Activated naive CD4-positive, alpha-beta T cell treated with anti-CD3 and anti-CD28 coated beads, Interleukin-2, amount 50 U/mL, for 16 hours (primary cell): ENCODE results near the gene GRM7.

ENCODE experiments used
- DNase-seq: peaks from one replicate; pipeline ENCODE4 v3.0.0-alpha.2; 2020

Gene GRM7

DNA sequence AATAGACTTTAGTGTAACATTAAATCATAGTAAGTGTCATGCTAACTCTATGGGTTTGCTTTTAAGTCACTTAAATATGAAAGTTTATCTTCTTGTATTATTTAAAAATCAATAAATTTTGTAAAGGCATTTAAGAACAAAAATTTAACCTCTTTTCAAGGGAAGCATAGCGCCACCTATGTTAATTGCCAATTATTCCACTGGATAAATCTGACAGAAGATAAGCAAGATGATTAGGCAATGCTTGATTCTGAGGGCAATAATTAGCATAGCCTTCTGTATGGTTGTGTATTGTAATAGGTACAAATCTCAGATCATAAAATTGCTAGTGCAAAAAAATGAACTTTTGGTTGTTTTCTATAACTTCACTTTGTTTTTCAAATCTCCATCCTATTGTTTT lies 560.1 kb downstream of the GRM7 start:
- DNase-seq = no peak

DNA sequence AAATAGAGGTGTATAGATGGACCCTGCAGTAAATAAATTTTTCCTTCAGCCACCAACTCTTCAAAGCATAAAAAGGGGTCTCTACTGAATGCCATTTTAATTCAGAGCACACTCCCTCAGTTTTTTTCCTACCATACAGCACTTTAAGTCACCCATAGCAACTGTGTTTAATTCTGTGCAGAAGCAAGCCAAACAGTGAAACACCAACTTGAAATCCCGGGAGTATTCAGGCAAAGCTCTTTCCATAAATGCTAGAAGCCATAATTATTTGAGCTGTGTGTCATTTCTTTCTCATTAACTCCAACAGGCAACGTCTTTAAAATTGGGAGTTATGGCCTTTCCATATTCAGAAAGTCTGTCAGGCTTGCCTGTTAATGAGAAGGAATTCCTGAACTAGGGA lies 562.1 kb downstream of the GRM7 start:
- DNase-seq = no peak

DNA sequence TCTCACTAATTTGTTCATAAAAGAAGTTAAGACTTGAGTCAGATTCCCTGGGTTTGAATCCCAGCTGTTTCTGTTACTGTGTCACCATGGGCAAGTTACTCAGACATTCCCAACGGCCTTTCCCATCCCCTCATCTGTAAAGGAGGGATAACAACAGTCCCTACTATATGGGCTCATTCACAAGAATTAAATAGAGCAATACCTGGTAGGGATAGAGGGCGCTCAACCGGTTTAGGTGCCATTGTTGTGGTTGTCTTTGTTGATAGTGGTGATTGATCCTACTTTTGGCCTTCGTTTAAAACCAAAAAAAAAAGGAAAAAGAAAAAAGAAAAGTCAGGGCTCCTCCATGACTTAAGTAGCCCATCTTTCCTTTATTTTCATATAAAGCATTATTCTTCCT lies 563.1 kb downstream of the GRM7 start:
- no peak for DNase-seq

DNA sequence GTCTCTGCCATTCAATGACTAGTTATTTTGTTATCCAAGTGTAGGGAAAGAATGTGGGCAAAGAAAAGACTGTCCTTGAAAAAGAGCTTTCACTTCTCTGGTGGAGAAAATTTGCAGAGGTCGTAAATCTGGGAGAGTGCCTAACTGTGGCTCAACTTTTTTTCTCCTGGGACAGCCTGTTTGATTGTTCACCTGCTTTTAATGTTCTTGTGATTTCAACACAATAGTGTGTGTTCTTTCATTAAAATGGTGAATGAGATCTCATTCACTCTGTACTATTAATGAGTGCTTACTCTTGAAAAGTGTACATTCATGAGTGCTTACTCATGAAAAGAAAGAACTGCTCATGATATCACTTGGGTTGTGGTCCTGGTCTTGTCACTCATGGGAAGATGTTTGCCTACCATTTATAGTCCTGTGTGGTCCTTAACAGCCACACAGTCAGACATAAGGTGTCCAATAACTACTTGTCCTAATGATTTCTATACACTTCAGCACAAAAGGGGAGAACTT lies 567.3 kb downstream of the GRM7 start:
- DNase-seq = no peak

DNA sequence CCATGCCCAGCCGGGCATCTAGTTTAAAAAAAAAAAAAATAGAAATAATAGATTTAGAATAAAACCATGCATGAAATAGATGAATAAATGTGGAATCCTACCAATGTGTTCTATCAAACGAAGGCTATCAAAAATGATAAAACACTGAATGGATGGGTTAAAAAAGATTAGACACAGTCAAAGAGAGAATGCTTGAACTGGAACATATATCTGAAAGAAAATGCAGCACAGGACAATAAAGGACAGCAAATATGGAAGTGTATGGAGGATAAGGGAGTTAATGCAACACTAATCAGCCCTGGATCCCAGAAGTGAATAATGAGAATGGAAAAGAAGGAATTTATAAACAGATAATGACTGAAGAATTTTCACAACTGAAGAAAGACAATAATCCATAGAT lies 571.7 kb downstream of the GRM7 start:
- no peak for DNase-seq

DNA sequence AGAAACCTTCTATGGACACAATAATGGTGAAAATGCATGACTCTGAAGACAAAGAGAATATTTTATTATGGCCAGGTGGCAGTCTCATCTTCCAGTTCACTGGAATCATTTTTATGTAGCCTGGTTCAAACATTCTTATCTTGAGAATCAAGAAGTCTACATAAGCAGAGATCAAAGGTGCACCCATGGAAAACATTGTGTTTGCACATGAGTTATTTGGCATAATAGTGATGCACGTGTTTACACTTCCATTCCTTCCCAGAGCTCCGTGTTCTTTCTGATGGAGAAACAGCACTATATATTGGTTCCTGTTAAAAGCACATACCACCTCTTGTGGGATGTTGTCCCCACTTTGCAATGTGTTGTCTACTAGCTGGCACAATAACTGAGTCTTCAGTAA lies 572.2 kb downstream of the GRM7 start:
- DNase-seq = no peak

GRCh38 chr3:7436542-7436941 lies 575.6 kb downstream of the GRM7 start:
- no peak for DNase-seq

GRCh38 chr3:7437231-7437630 lies 576.3 kb downstream of the GRM7 start:
- DNase-seq = no peak

GRCh38 chr3:7439101-7439680 lies 578.3 kb downstream of the GRM7 start:
- DNase-seq = no peak

DNA sequence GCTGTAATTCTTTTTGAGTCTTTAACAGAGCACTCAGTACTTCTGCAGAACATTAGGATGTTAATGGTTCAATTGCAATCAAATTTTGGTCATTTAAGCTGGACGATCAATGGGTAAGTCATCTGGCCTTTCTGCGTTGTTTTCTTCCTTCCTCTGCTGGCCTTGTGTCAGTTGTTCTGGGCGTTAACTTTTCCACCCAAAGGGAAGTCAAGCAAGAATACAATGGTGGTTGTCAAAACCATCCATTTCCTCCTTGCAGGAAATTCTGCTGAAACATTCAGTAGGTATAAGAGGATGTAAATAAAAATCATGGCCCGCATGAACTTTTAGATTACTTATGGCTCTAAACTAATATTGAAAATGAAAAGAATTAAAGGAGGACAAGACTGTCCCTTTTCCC lies 584.0 kb downstream of the GRM7 start:
- no peak for DNase-seq

DNA sequence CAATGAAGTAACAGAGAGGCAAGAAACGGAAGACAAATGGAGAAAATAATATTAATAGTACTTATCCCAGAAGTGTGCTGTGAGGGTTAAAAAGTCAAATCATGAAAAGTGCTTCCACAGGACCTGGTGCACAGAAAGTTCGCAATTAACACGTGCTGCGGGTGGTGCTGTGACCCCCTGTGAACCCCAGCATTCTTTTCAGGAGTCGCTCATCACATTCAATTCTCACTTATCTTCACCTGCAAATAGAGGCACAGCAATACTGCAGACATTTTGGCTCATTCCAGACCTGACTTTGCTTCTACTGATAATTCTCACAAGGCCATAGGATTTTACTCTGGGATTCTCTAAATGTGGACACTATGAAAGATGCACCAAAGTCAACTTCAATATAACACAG lies 584.4 kb downstream of the GRM7 start:
- DNase-seq = no peak

DNA sequence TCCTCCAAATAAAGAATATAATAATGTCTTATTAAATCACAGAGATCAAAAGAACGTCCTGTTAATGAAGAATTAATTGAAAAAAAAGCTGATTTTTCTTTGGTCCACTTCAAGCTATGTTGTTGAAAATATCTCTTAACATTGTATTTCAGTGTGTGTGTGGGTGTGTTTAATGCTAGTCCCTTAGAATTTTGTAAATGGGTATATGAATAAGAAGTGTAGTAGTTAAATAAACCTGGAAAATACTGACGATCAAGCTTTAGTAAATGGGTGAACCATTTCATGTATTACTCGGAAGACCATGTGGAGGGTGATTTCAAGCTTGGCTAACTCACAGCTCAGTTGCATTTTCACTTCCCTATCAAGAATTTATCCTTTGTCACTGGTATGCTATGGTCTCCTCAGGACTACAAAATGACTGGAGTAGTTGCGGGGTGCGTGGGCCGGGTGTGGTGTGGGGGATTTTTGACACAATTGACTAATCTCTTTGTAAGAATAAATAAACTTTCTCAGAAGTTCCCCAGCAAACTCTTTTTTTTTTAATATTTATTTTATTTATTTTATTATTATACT lies 586.4 kb downstream of the GRM7 start:
- no peak for DNase-seq

- no peak for DNase-seq
These were observed 595.5 kb downstream of the GRM7 start for GRCh38 chr3:7456386-7456785.

- no peak for DNase-seq
These were observed 600.4 kb downstream of the GRM7 start for GRCh38 chr3:7461202-7461825.

GRCh38 chr3:7469866-7470265 lies 609.0 kb downstream of the GRM7 start:
- DNase-seq = no peak

GRCh38 chr3:7484636-7485035 lies 623.7 kb downstream of the GRM7 start:
- DNase-seq = no peak

DNA sequence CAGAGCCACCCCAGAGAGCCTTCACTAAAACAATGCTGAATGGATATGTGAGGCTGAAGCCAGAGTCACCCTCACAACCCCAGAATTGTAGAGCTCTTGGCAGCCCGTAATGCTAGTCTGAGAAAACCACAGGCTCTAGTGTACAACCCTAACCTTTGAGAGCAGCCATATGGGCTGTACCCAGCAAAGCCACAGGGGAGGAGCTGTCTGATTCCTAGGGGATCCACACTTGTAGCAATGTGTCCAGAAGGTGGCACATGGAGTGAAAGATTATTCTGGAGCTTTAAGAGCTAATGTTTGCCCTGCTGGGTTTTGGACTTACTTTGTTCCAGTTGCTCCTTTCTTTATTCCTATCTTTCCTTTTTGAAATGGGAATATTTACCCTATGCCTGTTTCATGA lies 626.8 kb downstream of the GRM7 start:
- no peak for DNase-seq

- DNase-seq = no peak
These were observed 628.5 kb downstream of the GRM7 start for GRCh38 chr3:7489417-7489816.

GRCh38 chr3:7498715-7499114 lies 637.8 kb downstream of the GRM7 start:
- DNase-seq = no peak

- no peak for DNase-seq
These were observed 642.5 kb downstream of the GRM7 start for GRCh38 chr3:7503431-7503830.

DNA sequence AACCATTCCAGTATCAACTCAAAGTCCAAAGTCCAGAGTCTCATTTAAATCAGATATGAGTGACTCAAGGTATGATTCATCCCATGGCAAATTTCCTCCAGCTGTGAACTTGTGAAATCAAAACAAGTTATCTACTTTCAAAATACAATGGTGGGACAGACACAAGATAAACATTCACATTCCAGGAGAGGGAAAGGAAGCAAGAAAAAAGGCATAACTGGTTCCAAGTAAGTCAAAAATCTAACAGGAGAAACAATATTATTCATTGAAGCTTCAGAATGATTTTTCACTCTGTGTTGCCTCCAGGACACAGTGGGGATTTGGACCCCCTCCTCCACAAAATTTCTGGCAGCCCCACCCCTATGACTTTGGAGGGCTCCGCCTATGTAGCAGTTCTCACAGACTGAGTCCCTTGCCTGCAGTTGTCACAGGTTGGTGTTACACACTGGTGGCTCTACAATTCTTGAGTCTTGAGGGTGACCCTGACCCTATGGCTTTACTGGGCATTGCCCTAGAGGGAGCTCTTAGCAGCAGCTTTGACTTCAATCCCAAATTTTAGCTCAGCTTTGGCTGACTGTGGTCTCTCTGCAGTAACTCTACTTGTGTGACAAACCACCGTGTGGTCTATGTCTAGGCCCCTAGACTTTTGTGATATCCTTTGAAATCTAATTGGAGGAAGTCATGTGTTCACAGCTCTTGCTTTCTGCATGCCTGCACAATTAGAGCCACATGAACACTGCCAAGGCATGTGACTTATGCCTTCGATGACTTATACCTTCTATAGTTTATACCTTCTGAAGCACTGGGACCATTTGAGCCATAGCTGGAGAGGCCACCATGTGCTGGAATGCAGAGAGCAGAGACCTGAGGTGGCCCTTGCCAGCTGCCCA lies 644.2 kb downstream of the GRM7 start:
- DNase-seq = no peak

- no peak for DNase-seq
These were observed 645.8 kb downstream of the GRM7 start for GRCh38 chr3:7506606-7507180.

DNA sequence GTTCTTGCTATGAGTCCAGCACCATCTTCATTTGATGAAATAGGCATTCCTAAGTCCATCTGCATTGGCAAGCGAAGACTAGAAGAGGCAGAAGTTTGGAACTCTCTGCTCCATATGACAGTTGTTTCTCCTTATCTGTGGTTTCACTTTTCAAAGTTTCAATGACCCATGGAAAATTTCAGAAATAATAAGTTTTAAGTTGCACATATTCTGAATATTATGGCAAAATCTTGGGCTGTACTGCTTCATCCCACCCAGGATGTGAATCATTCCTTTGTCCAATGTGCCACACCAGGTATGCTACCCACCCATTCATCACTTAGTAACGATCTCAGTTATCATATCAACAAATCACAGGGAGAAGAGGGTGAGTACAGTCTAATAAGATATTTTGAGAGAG lies 647.9 kb downstream of the GRM7 start:
- no peak for DNase-seq
